Measurements from ENCODE around the gene AVP. TPM values are rescaled to one million over a fixed set of nuclear protein-coding genes. Genes with fewer than 3 reads are reported as not detected.

Gene AVP
- total RNA-seq, 1 donor from 2014 or later = 0.51 TPM

DNA sequence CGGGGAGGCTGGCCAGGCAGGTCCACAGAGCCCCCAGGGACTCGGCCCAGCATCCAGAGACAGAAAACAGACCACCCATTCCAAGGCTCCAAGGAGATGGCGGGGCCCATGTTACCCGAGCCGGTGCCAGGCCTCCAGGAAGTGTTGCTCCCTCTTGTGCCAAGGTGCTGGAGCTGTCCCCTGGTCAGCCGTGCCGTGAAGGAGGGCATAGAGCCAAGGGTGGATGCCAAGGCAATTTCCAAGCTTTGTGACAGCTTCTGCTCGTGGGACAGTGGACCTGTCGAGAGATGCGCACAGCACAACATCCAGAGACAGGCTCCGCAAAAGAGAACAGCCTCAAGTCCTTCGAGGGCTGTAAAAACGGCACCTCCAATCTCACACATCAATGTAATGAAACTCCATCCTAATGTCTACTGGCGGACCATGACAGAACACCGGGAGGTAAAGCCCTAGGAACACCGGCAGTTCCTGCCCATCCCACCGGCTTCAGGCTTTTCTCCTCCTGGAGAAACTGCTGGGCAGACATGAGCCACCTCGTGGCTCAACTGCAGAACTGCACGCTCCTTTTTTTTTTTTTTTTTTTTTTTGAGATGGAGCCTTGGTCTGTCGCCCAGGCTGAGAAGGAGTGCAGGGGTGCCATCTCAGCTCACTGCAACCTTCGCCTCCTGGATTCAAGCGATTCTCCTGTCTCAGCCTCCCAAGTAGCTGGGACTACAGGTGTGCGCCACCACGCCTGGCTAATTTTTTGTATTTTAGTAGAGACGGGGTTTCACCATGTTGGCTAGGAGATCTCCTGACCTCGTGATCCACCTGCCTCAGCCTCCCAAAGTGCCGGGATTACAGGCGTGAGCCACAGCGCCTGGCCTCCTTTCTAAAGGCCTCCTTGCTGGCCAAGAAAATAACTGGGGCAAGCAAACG is 30.9 kb upstream of the AVP start:
- peak; percentile 55 for ATAC-seq (ENCODE audit: poor library complexity)
- no peak for DNase-seq
- intact Hi-C loops (cut with DNase I) = loop anchor here (5.0 kb wide), 1 partner anchor 63 kb away; no protein-coding TSS in a partner anchor

DNA sequence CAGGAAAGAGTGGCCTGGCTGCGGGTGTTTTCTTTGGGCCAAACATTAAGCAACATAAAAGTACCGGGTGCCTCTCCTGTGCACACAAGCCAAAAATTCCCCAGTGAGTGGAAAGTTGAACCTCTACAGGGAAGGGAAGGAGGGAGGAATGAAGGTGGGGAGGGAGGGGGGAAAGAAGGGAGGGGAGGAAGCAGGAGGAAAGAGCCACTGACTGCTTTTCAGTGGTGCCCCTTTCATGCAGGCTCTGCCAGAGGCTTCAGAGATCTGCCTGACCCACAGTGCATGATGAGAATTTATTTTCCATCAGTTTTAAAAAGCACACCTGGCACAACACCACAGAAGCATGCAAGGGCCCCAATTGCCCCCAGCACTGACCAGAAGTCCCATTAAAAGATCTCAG is 27.5 kb upstream of the AVP start:
- intact Hi-C loops (cut with DNase I) = loop anchor here (5.0 kb wide), 1 partner anchor 45 kb away; no protein-coding TSS in a partner anchor
- no peak for DNase-seq

DNA sequence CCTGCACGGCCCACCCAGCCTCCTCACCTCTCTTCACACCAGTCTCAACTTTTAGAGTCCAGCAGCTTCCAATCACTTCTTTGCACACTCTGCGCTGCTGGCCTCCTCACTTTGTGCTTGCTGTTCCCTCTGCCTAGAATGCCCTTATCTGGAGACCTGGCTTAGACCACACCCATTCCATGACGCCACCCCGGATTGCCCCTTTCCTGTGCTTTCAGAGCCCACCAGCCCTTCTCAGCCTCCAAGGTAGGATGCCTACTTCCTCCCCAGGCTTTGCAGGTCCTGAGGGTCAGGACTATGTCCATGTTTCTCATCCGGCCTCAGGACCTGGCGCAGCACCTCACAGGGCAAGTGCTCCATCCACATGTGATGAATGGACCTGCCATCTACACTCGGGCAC is 27.0 kb upstream of the AVP start:
- intact Hi-C loops (cut with DNase I) = loop anchor here (5.0 kb wide), 1 partner anchor 44 kb away; no protein-coding TSS in a partner anchor
- DNase-seq (no peak), ATAC-seq (ENCODE audit: poor library complexity) (no peak)

More for the DNA sequence above, 27.5 kb upstream of the AVP start:
- ATAC-seq (ENCODE audit: poor library complexity) = no peak

DNA sequence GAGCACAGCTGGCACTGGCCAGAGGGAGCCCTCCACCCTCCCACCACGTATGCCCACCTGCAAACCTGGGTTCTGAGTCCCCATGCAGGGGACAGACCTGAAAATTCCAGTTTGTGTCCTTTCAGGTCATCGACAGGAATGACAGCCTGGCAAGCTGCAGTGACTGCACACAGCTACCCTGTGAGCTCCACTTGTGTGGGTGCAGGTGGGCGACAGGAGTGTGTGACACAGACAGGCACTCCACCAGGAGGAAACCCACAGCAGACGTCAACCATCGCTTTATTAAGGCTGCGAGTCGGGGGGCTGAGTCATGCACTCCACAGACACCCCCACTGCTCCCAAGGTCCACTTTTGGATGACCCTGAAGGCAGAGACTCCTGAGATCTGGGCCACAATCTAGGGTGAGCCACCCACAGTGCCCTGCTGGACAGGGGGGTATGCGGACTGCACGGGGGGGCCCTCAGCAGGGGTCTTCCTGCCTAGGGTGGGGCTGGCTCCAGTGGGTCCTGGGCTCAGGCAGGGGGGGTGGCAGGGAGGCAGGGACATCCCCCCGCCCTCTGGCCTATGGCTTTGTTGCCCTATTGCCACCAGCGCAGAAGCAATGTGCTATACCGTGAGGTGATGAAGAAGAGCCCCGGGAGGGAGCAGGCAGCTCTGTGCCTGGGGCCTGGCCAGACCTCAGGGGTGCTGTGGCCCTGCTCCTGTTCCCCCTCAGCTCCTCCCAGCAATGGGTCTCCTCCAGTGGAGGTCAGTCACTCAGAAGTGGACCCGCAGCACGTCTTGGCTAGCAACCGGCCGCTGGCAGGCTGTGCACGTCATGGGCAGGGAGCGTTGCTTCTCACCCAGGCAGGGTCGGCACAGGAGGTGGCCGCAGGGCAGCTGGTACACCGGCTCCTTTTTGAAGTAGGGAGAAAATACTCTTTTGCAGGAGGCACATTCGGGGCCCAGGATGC is 25.1 kb upstream of the AVP start:
- intact Hi-C loops (cut with DNase I) = loop anchor here (5.0 kb wide), 1 partner anchor 42 kb away; no protein-coding TSS in a partner anchor
- DNase-seq = no peak

DNA sequence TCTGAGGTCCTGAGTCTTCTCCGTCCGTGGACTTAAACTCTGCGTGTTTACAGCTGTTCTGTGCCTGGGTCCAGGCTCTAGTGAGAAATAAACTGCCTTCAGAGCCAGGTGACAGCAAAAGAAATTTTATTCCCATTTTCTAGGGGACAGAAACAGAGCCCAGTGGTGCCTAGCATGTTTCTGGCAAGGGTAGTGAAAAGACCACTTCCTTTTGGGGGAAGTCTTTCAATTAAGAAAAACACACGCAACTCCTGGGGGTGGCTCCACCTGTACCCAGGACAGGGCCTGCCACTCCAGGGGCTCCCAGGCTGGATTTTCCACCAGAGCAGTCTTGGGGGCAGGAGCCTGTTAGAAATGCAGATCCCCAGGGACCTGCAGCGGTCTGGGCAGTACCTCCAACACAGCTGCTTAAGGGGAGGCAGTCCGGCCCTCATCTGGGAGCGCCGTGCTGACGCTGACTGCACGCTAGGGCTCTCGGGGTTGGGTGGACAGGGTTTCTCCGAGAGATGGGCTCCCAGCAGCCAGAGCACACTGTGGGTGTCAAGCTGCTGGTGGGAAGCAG is 23.0 kb upstream of the AVP start:
- ATAC-seq (ENCODE audit: poor library complexity) (no peak), DNase-seq (no peak)
- intact Hi-C loops (cut with DNase I) = no loop called here

More for the DNA sequence above, 25.1 kb upstream of the AVP start:
- no peak for ATAC-seq (ENCODE audit: poor library complexity)

DNA sequence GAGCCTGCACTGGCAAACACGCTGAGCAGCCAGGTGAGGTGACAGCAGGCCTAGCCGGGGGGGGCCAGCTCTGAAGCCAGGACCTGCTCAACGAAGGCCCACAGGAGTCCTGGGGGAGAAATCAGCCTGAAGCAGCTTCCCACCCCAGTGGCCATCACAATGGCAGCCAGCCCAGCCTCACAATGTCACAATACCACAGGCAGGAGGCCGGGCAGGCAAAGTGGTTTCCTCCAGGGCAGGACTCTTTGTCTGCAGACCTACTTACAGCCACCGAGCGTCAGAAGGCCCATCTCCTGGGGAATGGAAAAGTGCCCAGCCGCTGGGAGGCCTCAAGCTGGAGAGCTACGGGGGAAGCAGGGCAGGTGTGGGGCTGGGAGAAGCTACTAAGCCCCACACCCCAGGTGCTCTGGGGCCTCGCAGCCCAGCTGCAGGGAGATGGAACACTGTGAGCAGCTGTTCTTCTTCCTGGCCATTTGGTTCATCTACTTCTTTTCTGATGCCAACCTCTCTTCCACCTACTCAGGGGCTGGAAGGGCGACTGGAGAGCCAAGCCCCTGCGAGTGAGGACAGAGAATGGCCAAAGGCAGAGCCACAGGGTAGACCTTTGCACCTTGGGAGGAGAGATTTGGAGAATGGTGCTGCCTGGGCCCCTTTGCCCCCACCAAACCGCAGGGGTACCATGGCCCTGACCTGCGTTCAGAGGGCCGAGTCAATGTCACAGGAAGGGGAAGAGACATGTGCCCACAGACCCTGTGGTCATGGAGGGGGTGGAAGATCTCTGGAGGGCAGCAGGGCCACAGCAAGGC is 22.3 kb upstream of the AVP start:
- intact Hi-C loops (cut with DNase I) = no loop called here
- DNase-seq (no peak), ATAC-seq (ENCODE audit: poor library complexity) (no peak)

DNA sequence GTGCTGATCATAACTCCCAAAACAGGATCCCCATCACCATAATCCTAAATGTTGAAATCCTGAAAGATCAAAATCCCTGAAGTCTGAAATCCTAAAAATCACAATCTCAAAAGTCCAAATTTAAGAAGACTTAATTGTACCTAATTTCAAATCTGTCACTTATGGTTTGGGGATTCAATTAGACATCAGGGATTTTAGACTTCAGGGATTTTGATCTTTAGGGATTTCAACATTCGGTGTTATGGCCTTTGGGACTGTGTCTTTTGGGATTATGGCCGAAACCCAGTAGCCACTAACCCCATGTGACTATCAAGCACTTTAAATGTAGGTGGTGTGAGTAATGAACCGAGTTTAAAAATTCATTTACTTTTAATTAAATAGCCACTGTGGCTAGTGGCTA is 21.7 kb upstream of the AVP start:
- DNase-seq = no peak
- intact Hi-C loops (cut with DNase I) = no loop called here
- ATAC-seq (ENCODE audit: poor library complexity) = no peak

DNA sequence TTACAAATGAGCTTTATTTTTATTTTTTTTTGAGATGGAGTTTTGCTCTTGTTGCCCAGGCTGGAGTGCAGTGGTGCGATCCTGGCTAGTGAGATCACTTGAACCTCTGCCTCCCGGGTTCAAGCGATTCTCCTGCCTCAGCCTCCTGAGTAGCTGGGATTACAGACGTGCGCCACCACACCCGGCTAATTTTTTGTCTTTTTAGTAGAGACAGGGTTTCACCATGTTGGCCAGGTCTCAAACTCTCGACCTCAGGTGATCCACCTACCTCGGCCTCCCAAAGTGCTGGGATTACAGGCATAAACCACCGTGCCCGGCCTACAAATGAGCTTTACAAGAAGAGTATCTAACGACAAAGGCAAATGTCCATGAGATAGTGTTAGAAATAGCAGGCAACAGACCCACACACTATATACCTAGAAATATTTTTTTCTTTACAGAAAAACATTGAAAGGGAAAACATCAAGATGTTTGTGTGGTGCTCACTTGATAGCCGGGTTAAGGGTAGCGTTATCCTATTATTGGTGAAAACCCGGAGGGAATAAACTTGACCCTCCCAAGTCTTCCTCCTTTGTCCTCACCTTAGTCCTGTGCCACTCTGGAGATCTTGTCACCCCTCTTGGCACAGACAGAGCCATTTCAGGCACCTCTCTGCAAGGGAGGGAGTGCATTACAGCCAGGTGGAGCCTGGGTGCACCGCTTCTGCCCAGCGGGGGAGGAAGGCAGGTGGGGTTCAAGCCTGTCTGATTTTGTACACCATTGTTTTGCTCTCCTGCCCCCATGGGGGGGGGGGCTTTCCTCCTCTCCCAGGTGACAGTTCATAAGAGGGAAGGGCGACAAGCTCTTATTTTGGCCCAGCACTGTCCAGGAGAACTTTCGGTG is 21.0 kb upstream of the AVP start:
- intact Hi-C loops (cut with DNase I) = no loop called here
- ATAC-seq (ENCODE audit: poor library complexity) = no peak
- no peak for DNase-seq

DNA sequence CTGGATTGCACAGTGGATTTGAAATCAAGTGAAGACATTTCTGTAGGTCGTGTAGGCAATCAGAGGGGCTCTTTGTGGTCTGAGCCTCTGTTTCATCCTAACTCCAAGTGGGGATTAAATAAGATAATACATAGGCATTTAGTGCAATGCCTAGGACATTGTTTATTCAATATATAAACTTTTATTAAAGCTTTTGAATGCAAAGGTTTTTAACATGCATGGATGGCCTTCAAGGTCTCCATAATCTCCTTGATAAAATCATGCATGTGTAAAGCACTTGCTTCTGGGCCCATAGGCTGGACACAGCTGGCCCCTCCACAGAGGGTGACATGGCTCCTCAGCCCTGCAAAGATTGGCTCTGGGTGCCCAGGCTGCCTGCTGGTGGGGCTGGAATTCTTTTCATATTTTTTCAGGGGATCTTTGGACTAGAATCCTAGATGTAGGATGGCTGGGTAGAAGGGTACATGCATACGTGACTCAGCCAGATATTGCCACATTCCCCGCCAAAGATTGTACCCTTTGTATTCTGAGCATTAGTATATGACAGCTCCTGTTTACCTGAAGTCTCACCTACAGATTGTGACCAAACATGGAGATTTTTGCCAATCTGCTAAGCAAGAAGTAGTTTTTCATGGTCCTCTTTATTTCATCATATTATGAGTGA is 19.0 kb upstream of the AVP start:
- no peak for ATAC-seq (ENCODE audit: poor library complexity)
- DNase-seq = no peak
- intact Hi-C loops (cut with DNase I) = no loop called here

DNA sequence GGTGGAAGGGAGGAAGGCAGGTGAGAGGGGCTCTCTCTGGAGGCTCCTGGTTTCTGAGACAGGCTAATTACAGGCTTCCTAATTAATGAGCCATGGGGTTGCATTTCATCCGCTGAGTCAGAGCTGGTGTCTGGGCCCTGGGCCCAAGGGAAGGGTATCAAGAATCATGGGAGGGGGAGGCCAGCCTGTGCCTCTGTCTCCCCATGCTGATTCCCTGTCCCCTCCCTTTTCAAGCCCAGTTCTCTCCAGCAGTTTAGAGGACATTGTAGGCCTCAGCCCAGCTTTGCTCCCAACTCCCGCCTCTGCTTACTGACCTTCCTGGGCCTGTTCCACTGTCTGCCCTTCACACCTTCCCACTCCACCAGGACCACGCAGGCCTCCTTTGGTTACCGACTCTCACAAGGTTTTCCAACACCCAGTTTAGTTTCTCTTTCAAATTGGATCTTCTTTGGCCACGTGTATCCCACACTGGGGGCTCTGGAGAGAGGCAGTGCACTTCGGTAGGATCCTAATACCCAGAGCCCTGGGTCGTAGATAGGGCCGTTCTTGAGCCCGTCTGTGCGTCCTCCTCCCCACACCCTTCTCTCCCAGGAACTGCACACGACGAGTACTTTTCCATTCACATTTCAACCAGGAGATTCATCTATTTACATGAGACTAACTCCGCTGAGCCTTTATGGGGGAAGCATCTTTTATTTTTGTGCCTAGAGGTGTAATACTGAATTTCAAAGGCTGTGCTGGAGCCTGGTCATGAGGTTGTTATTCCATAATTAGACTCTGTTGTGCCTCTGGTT is 18.2 kb upstream of the AVP start:
- DNase-seq (no peak), ATAC-seq (ENCODE audit: poor library complexity) (no peak)
- intact Hi-C loops (cut with DNase I) = no loop called here

DNA sequence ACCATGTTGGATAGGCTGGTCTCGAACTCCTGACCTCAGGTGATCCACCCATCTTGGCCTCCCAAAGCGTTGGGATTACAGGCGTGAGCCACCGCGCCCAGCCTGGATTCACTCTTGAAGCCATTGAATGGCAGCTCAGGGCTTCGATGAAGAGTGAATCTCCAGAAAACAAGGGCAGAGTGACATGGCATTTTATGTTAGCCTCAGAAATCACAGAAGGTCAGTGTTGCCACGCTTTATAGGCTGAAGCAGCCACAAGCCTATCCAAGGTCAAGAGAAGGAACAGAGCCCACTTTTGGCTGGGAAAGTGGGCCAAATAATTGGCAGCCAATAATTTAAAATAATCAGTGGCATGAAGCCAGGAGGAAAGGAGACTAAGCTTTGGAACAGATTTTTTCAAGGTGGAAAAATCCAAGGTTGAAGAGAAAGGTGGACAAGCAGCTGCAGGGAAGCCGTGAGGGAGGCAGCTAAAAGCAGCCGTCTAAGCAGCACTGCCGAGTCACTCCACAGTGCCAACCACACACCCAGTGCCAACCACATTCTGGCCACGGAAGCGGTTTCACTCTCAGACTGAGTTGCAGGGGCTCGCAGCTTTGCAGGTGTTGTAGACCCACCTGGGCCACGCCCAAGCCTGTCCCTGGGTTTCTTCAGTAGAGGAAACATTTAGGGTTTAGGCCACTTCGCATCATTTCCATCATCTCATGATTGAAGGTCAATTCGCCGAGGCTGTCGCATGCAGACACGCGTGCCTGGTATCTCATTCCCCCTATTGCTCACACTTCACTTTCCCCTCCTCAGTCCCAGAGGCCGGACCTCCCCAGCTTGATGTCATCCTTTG is 17.4 kb upstream of the AVP start:
- ATAC-seq (ENCODE audit: poor library complexity) = no peak
- intact Hi-C loops (cut with DNase I) = no loop called here
- no peak for DNase-seq

DNA sequence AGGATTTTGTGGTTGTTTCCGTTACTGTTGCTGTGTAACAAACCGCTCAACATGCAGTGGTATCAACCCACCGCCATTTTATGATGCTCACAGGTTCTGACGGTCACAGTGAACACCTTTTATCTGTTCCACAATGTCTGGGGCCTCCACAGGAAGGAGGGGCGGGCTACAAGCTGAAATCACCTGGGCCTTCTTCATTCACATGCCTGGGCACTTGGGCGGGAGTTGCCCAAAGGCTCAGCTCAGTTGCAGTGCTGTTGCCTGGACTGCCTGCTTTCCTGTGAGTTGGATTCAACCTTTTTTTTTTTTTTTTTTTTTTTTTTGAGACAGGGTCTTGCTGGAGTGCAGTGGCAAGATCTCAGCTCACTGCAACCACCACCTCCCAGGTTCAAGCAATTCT is 16.7 kb upstream of the AVP start:
- ATAC-seq (ENCODE audit: poor library complexity) (no peak), DNase-seq (no peak)
- intact Hi-C loops (cut with DNase I) = no loop called here

DNA sequence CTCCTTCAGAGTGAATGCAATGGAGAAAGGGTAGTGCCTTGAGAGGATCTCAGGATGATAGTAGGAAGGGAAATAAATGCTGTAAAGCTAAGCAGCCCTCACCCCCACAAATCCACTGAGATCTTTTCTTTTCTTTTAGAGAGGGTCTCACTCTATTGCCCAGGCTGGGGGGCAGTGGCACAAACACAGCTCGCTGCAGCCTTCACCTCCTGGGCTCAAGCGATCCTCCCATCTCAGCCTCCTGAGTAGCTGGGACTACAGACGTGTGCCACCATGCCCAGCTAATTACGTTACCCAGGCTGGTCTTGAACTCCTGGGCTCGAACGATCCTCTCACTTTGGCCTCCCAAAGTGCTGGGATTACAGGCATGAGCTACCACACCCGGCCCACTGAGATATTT is 16.0 kb upstream of the AVP start:
- ATAC-seq (ENCODE audit: poor library complexity) (no peak), DNase-seq (no peak)
- intact Hi-C loops (cut with DNase I) = no loop called here

DNA sequence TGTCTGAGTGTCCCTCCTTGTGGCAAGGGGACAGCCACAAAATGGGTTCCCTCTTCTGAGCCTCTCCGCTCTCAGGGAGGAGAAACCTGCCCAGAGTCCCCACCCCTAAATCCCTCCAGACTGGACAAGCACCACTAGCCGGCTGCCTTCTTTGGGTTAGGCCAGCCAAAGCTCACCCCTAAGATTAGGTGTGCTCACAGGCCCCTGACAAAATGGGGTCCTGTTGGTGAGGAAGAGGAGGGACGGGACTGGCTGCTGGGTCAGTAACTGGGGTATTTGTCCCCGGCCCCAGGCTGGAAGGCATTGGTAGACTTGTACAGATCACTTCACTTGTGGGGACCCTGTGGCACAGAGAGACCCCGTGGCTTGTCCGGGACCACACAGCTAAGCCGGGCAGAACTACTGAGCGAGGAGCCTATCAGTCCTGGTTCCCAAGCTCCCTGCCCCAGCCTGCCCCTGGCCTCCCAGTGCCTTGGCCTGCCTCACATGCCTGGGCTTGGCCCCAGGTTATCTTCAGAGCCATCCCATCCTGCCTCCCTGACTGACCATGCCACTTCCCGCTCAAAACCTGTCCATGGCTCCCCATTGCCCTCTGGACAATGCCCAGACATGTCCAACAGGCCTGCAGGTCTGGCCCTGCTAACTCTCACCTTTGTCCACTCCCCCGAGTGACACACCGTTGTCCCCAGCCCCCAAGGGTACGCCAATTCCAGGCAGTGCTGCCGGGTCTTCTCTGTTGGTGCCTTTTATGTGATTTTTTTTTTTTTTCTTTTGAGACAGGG is 10.5 kb upstream of the AVP start:
- intact Hi-C loops (cut with DNase I) = no loop called here
- ATAC-seq (ENCODE audit: poor library complexity) = no peak
- no peak for DNase-seq

Data from Right ventricle myocardium superior (tissue), 1 donor.